A549 (cell line): Measurements from ENCODE around the gene BRCA2.

ENCODE experiments used
- NPAS2 ChIP-seq: fragments of 250-450 bp; sonication (Bioruptor Pico); IDR thresholded peaks from 2 replicates; pipeline ENCODE4 v1.8.0; 2022; ENCODE audit warnings: mild to moderate bottlenecking, moderate library complexity, borderline replicate concordance
- POLR2A ChIP-seq: IDR thresholded peaks from 2 replicates; pipeline ENCODE4 v1.6.1; 2012; ENCODE audit warnings: mild to moderate bottlenecking, low read length
- RAD21 ChIP-seq, 2 experiments: fragments of >200 bp in 1 of 2; sonication (Bioruptor Twin) in 1 of 2; formaldehyde crosslinking in 1 of 2; IDR thresholded peaks in 1 of 2; conservative IDR thresholded peaks in 1 of 2; 2 replicates in 1 of 2; 3 replicates in 1 of 2; pipeline ENCODE4 v1.6.1; 2012 to 2018; ENCODE audit warnings: inconsistent platforms in 1 of 2
- RARB ChIP-seq: fragments of 250-450 bp; sonication (Bioruptor Pico); IDR thresholded peaks from 2 replicates; pipeline ENCODE4 v1.8.0; 2021; ENCODE audit warnings: mild to moderate bottlenecking, moderate library complexity
- TFCP2L1 ChIP-seq: fragments of 250-450 bp; sonication (Bioruptor Pico); IDR thresholded peaks from 2 replicates; pipeline ENCODE4 v1.5.0; 2021; ENCODE audit warnings: mild to moderate bottlenecking
- TF ChIP-seq, protein P1 (sequence below): fragments of >200 bp; sonication (Bioruptor Twin); formaldehyde crosslinking; IDR thresholded peaks from 3 replicates; pipeline ENCODE4 v1.5.1; 2016

DNA sequence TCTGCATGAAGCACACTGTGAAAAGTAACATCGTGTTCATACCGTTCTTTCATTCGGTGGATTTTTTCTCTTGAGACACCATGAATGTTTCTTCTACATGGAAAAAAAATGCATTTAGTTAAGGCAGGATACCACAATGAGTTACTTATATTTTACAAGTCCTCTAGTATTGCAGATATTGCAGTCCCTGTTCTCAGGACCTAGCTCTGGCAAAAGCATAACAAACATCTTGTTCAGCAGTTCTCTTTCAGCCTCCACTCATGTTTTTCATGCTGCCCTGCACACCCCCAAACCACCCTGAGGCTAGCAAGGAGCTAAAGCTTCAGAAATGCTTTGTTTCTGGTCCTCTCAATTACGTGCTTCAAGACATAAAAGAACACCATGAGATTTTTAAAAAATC is 87.8 kb downstream of the BRCA2 start:
- TF ChIP-seq TFCP2L1 (CRISPR knock-in tag) (no peak), POLR2A (no peak), RARB (CRISPR knock-in tag) (no peak), RAD21 (conservative IDR thresholded peaks at IDR 0.05 in 1 of 2, IDR thresholded peaks at IDR 0.05 in 1 of 2) (no peak), NPAS2 (CRISPR knock-in tag) (no peak)
- TF ChIP-seq, protein P1, sequence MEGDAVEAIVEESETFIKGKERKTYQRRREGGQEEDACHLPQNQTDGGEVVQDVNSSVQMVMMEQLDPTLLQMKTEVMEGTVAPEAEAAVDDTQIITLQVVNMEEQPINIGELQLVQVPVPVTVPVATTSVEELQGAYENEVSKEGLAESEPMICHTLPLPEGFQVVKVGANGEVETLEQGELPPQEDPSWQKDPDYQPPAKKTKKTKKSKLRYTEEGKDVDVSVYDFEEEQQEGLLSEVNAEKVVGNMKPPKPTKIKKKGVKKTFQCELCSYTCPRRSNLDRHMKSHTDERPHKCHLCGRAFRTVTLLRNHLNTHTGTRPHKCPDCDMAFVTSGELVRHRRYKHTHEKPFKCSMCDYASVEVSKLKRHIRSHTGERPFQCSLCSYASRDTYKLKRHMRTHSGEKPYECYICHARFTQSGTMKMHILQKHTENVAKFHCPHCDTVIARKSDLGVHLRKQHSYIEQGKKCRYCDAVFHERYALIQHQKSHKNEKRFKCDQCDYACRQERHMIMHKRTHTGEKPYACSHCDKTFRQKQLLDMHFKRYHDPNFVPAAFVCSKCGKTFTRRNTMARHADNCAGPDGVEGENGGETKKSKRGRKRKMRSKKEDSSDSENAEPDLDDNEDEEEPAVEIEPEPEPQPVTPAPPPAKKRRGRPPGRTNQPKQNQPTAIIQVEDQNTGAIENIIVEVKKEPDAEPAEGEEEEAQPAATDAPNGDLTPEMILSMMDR = no peak
